Stomach (tissue), 4 donors: Measurements from ENCODE around the gene ALOX15B.

Experiments
- CTCF ChIP-seq, 7 experiments: fragments of 450-650 bp in 4 of 7; fragments of 200-600 bp in 3 of 7; sonication (generic) in 3 of 7; IDR thresholded peaks; one replicate each; pipeline ENCODE4 v1.5.1; 2016 to 2019; ENCODE audit warnings: antibody characterized with exemption in 7 of 7, control low read depth in 2 of 7, mild to moderate bottlenecking in 1 of 7
- POLR2A ChIP-seq, 4 donors: fragments of 450-650 bp; IDR thresholded peaks; one replicate each; pipeline ENCODE4 v1.6.1; 2016; ENCODE audit warnings: antibody characterized with exemption in 4 of 4, control low read depth in 2 of 4, mild to moderate bottlenecking in 1 of 4, moderate library complexity in 1 of 4

- TF ChIP-seq CTCF (IDR thresholded peaks at IDR 0.05): no peak
- no peak for TF ChIP-seq POLR2A (IDR thresholded peaks at IDR 0.05)
Observed at GRCh38 chr17:8053600-8053999, 14.7 kb downstream of the ALOX15B start.
